NT2/D1 (cell line): ENCODE measurements around the gene ANKRD55.

Experiments used
- DNase-seq: peaks from one replicate; pipeline ENCODE4 v3.0.0-alpha.2; 2011; ENCODE audit warnings: low read depth, low spot score
- H3K27me3 ChIP-seq: 2 replicates; pipeline ENCODE4 v1.6.0; 2011; ENCODE audit warnings: mild to moderate bottlenecking; ENCODE audit not compliant: insufficient read length, insufficient read depth
- H3K36me3 ChIP-seq: 2 replicates; pipeline ENCODE4 v1.6.1; 2011; ENCODE audit warnings: mild to moderate bottlenecking, low read length, mixed read lengths; ENCODE audit not compliant: insufficient read depth, insufficient read length
- H3K4me1 ChIP-seq: 2 replicates; pipeline ENCODE4 v1.5.1; 2011; ENCODE audit not compliant: insufficient read depth, insufficient read length
- H3K4me3 ChIP-seq: 2 replicates; pipeline ENCODE4 v1.5.1; 2011; ENCODE audit warnings: low read depth; ENCODE audit not compliant: insufficient read length
- H3K9ac ChIP-seq: 2 replicates; pipeline ENCODE4 v1.6.0; 2011; ENCODE audit warnings: low read depth; ENCODE audit not compliant: insufficient read length
- H3K9me3 ChIP-seq: 2 replicates; pipeline ENCODE4 v1.5.1; 2011; ENCODE audit warnings: mild to moderate bottlenecking, low read length; ENCODE audit not compliant: insufficient read depth
- SUZ12 ChIP-seq: IDR thresholded peaks from 2 replicates; pipeline ENCODE4 v1.6.1; 2011; ENCODE audit not compliant: insufficient read length, insufficient read depth; ENCODE audit errors: extremely low read depth
- YY1 ChIP-seq: IDR thresholded peaks from 2 replicates; pipeline ENCODE4 v1.6.1; 2011; ENCODE audit not compliant: insufficient read length, insufficient read depth
- ZNF274 ChIP-seq: IDR thresholded peaks from 2 replicates; pipeline ENCODE4 v1.6.1; 2011; ENCODE audit warnings: mild to moderate bottlenecking, low read depth, low read length

The ANKRD55 gene

DNA sequence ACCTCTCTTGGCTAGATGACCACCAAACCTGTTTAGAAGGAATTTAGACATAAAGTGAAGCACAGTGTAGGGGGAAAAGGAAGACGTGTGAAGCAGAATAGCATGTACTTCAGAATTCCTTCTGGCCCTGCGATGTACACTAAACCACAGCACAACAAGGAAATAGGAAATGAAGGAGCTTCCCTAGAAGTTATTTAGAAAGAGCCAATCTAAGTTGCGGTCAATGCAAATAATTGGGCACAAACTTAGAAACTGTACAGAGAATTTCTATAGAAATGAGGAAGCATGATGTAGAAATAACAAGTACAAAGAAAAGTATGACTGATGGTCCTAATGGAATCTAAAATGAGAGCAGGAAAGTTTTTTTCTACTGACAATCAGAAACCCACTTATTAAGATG, 41.5 kb downstream of the ANKRD55 start:
- Histone ChIP-seq H3K9ac (no peak overlapping the region), H3K4me1 (no peaks in the 10 kb centered on the region), H3K27me3 (no peaks in the 10 kb centered on the region), H3K9me3 (no peaks in the 10 kb centered on the region; the same call in 1 of the 2 replicates), H3K36me3 (no peaks in the 10 kb centered on the region), H3K4me3 (no peak overlapping the region)
- DNase-seq = no peak
- TF ChIP-seq SUZ12 (no peak), ZNF274 (no peak), YY1 (no peak)

DNA sequence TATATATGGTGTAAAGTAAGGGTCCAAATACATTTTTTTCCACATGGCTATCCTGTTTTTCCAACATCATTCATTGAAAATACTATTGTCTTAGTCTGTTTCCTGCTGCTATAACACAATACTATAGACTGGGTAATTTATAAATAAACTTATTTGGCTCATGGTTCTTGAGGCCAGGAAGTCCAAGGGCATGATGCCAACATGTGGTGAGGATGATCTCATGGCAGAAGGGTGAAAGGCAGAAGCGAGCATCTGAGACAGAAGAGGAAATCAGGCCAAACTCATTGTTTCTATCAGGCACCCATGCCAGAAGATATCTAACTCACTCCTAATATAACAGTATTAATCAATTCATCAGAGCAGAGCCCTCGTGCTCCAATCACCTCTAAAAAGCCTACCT, 42.6 kb downstream of the ANKRD55 start:
- Histone ChIP-seq H3K4me3 (no peak overlapping the region), H3K4me1 (no peaks in the 10 kb centered on the region), H3K36me3 (no peaks in the 10 kb centered on the region), H3K9me3 (no peaks in the 10 kb centered on the region; the same call in 1 of the 2 replicates), H3K27me3 (no peaks in the 10 kb centered on the region), H3K9ac (no peak overlapping the region)
- no peak for TF ChIP-seq ZNF274
- TF ChIP-seq SUZ12 = no peak
- TF ChIP-seq YY1 = no peak
- no peak for DNase-seq

DNA sequence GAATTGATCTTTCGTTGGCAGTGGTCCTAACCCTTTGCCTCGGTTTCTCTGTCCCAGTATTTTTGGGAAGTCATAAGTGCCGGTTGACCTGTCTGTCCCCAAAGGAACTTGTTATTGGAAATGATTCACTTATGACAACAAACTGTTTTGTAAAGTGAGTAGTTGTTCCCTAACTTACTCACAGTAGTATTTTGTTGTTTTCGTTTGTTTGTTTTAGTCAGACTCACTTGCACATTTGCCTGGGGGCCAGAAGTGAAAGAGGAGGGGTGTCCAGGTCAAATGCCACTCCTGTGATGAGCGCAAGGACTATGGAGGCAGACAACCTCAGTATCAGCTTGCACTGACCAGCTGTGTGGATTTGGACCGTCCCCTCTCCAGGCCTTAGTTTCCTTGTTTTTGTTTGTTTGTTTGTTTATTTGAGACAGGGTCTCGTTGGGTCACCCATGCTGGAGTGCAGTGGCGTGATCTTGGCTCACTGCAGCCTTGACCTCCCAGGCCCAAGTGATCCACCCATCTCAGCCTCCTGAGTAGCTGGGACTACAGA, 47.3 kb downstream of the ANKRD55 start:
- Histone ChIP-seq H3K36me3 (no peaks in the 10 kb centered on the region), H3K27me3 (no peaks in the 10 kb centered on the region), H3K9me3 (no peaks in the 10 kb centered on the region; the same call in 1 of the 2 replicates), H3K4me3 (no peak overlapping the region), H3K4me1 (no peaks in the 10 kb centered on the region), H3K9ac (no peak overlapping the region)
- no peak for DNase-seq
- TF ChIP-seq YY1 (no peak), SUZ12 (no peak), ZNF274 (no peak)

DNA sequence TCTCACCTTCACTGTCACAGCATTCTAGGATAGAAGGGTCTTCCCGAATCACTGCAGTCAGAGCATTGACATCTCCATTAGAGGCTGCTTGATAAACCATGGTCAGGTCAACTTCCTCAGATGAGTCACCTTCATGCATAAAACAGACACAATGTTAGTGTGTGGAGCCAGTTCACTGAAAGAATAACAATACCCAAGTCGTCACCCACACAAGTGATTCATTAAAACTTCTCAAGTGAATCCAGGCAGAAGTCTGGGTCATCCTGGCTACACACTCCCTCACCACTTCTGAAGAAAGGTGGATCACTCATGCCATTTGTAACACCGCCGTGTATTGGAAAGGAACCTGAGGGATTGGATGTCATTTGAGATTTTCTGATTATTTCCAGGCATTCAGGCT, 49.6 kb downstream of the ANKRD55 start:
- no peaks in the 10 kb centered on the region; the same call in 1 of the 2 replicates for H3K9me3 ChIP-seq
- TF ChIP-seq SUZ12 (no peak), ZNF274 (no peak), YY1 (no peak)
- H3K9ac ChIP-seq = no peak overlapping the region
- H3K4me1 ChIP-seq = no peaks in the 10 kb centered on the region
- H3K27me3 ChIP-seq = no peaks in the 10 kb centered on the region
- no peaks in the 10 kb centered on the region for H3K36me3 ChIP-seq
- H3K4me3 ChIP-seq = no peak overlapping the region
- DNase-seq = no peak

DNA sequence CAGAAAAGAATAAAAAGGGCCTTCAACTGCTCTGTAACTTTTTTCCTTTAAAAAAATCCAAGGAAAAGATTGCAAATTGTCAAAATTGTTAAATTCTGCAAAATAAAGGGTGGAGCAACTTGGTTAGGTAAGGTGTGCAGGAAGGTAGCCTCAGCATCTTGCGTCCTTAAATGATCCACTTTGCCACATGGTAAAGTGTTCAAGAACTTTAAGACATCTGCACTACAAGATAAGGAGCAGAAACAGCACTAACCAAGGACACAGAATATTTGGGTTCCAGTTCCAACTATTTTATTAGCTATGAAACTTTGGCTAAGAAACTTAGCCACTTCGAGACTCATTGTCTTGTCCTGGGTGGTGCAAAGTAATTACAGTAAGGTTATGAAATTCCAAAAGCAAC, 53.7 kb downstream of the ANKRD55 start:
- Histone ChIP-seq H3K4me1 (peaks cover 4% of the 10 kb centered on the region), H3K4me3 (no peak overlapping the region), H3K9ac (no peak overlapping the region), H3K27me3 (no peaks in the 10 kb centered on the region), H3K9me3 (no peaks in the 10 kb centered on the region), H3K36me3 (no peaks in the 10 kb centered on the region)
- DNase-seq = no peak
- TF ChIP-seq SUZ12 (no peak), ZNF274 (no peak), YY1 (no peak)

DNA sequence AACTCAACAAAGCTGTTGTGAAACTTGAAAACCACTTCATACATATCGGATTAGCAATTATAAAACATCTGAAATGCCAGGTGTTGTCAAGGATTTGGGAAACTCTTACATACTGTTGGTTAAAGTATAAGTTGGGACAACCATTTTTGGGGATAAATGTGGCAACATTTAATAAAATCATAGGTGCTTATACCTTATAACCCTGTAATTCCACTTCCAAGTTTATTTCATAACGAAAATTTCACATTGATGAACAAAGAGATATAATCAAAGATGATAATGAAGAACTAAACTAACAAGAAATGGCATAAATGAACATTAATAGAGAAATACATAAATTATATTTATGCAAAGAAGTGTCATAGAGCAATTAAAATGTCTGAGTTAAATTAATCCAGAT, 54.3 kb downstream of the ANKRD55 start:
- Histone ChIP-seq H3K9me3 (no peaks in the 10 kb centered on the region), H3K4me3 (no peak overlapping the region), H3K4me1 (peaks cover 4% of the 10 kb centered on the region), H3K27me3 (no peaks in the 10 kb centered on the region), H3K36me3 (no peaks in the 10 kb centered on the region), H3K9ac (no peak overlapping the region)
- no peak for DNase-seq
- TF ChIP-seq YY1 (no peak), ZNF274 (no peak), SUZ12 (no peak)

DNA sequence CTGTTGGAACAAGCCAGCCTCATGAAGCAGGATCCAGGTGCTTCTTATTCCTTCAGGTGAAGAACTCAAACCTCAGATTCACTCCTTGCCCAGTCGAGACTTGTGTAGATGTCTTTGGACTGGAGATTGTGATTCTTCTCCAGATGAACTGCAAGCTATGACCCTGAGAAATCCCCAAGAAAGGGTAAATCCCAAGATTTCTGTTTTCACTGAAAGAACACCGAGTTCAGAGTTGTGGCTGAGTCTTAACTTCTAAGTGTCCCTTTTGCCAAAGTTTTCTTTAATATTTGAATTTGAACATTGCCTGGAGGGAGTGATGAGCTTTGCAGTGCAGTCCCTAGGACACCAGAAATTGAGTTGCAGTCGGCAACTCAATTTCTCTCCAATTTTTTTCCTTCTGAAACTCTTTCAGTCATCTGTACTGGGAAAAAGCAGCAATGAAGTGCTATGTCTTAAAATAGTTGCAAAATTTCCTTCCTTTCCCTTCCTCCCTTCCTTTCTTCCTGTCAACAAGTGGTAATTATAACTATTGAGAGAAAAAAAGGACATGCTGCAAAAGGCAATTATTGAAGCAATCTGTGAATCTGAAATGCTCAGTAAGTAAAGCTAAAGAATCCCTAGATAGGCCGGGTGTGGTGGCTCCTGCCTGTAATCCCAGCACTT, 56.1 kb downstream of the ANKRD55 start:
- no peak for DNase-seq
- H3K9ac ChIP-seq = no peak overlapping the region
- H3K9me3 ChIP-seq = no peaks in the 10 kb centered on the region

More for the DNA sequence above, 56.1 kb downstream of the ANKRD55 start:
- TF ChIP-seq ZNF274 (no peak), SUZ12 (no peak), YY1 (no peak)
- H3K4me1 ChIP-seq = peaks cover 4% of the 10 kb centered on the region
- no peak overlapping the region for H3K4me3 ChIP-seq
- H3K27me3 ChIP-seq = no peaks in the 10 kb centered on the region
- no peaks in the 10 kb centered on the region for H3K36me3 ChIP-seq
